H9 (cell line): ENCODE data around the gene ZNF683. TPM values are rescaled to one million over a fixed set of nuclear protein-coding genes. Genes with fewer than 3 reads are reported as not detected.
A peak's percentile ranks its signal among the peaks of the same experiment; 100 is the strongest.

ENCODE experiments used
- DNase-seq: peaks from one replicate; pipeline ENCODE4 v3.0.0-alpha.2; 2017
- H2AFZ ChIP-seq: one replicate; pipeline ENCODE4 v1.6.1; 2013; ENCODE audit warnings: mild to moderate bottlenecking, low read length, control low read depth, moderate library complexity
- H2AK5ac ChIP-seq: 2 replicates; pipeline ENCODE4 v1.6.1; 2013; ENCODE audit warnings: low read length, control low read depth, mixed read lengths; ENCODE audit not compliant: insufficient read length
- H2BK120ac ChIP-seq: one replicate; pipeline ENCODE4 v1.6.1; 2013; ENCODE audit warnings: low read depth, mild to moderate bottlenecking, low read length, control low read depth, inconsistent platforms; ENCODE audit not compliant: poor library complexity, severe bottlenecking
- H2BK12ac ChIP-seq: 2 replicates; pipeline ENCODE4 v1.6.1; 2013; ENCODE audit warnings: low read length, control low read depth, mixed read lengths, low read depth; ENCODE audit not compliant: insufficient read length
- H2BK15ac ChIP-seq: 2 replicates; pipeline ENCODE4 v1.6.1; 2013; ENCODE audit warnings: low read depth, low read length, control low read depth
- H2BK20ac ChIP-seq: one replicate; pipeline ENCODE4 v1.6.1; 2013; ENCODE audit warnings: low read depth, mild to moderate bottlenecking, low read length, control low read depth, inconsistent platforms; ENCODE audit not compliant: poor library complexity, severe bottlenecking
- H2BK5ac ChIP-seq: 2 replicates; pipeline ENCODE4 v1.6.1; 2013; ENCODE audit warnings: low read length, control low read depth, mixed read lengths; ENCODE audit not compliant: insufficient read length
- H3K14ac ChIP-seq: 2 replicates; pipeline ENCODE4 v1.6.1; 2013; ENCODE audit warnings: low read length, control low read depth; ENCODE audit not compliant: insufficient read depth
- H3K18ac ChIP-seq: 2 replicates; pipeline ENCODE4 v1.6.1; 2013; ENCODE audit warnings: low read depth, mild to moderate bottlenecking, mixed read lengths, low read length, control low read depth; ENCODE audit not compliant: insufficient read length
- H3K23ac ChIP-seq: 2 replicates; pipeline ENCODE4 v1.6.1; 2013; ENCODE audit warnings: low read length, control low read depth, mixed read lengths, low read depth; ENCODE audit not compliant: insufficient read length
- H3K23me2 ChIP-seq: 2 replicates; pipeline ENCODE4 v1.6.1; 2013; ENCODE audit warnings: low read depth, mild to moderate bottlenecking, mixed read lengths, low read length, control low read depth; ENCODE audit not compliant: insufficient read length, poor library complexity, severe bottlenecking
- H3K27ac ChIP-seq: 2 replicates; pipeline ENCODE4 v1.5.1; 2013; ENCODE audit warnings: low read length, control low read depth, mixed read lengths, low read depth; ENCODE audit not compliant: insufficient read length
- H3K27me3 ChIP-seq: 2 replicates; pipeline ENCODE4 v1.6.1; 2013; ENCODE audit warnings: low read length, control low read depth, inconsistent platforms; ENCODE audit not compliant: insufficient read depth
- H3K4ac ChIP-seq: 2 replicates; pipeline ENCODE4 v1.6.1; 2013; ENCODE audit warnings: low read depth, mild to moderate bottlenecking, control low read depth, inconsistent platforms, low read length, moderate library complexity
- H3K4me1 ChIP-seq: 2 replicates; pipeline ENCODE4 v1.6.1; 2013; ENCODE audit warnings: low read length, control low read depth, inconsistent platforms; ENCODE audit not compliant: insufficient read depth
- H3K4me2 ChIP-seq: 2 replicates; pipeline ENCODE4 v1.6.1; 2013; ENCODE audit warnings: low read length, control low read depth, mixed read lengths; ENCODE audit not compliant: insufficient read length, insufficient read depth
- H3K56ac ChIP-seq: 2 replicates; pipeline ENCODE4 v1.6.1; 2013; ENCODE audit warnings: low read depth, mild to moderate bottlenecking, mixed read lengths, low read length, control low read depth; ENCODE audit not compliant: insufficient read length
- H3K79me1 ChIP-seq: 2 replicates; pipeline ENCODE4 v1.6.1; 2013; ENCODE audit warnings: low read depth, mild to moderate bottlenecking, moderate library complexity, low read length, control low read depth, inconsistent platforms; ENCODE audit not compliant: insufficient read depth, poor library complexity, severe bottlenecking
- H3K79me2 ChIP-seq: 2 replicates; pipeline ENCODE4 v1.6.1; 2013; ENCODE audit warnings: low read length, control low read depth, inconsistent platforms; ENCODE audit not compliant: insufficient read depth
- H3K9ac ChIP-seq: 2 replicates; pipeline ENCODE4 v1.6.1; 2013; ENCODE audit warnings: low read length, control low read depth, mixed read lengths; ENCODE audit not compliant: insufficient read length; ENCODE audit errors: extremely low read depth
- H3K9me3 ChIP-seq: one replicate; pipeline ENCODE4 v1.6.1; 2013; ENCODE audit warnings: low read depth, low read length, inconsistent platforms; ENCODE audit not compliant: control insufficient read depth
- H3T11ph ChIP-seq: one replicate; pipeline ENCODE4 v1.6.1; 2013; ENCODE audit warnings: mild to moderate bottlenecking, low read length, control low read depth, inconsistent platforms
- H4K20me1 ChIP-seq: one replicate; pipeline ENCODE4 v1.6.1; 2013; ENCODE audit not compliant: control insufficient read depth, insufficient read length, insufficient read depth
- H4K5ac ChIP-seq: 2 replicates; pipeline ENCODE4 v1.6.1; 2013; ENCODE audit warnings: low read depth, mild to moderate bottlenecking, mixed read lengths, low read length, control low read depth; ENCODE audit not compliant: insufficient read length
- H4K8ac ChIP-seq: replicated peaks from 2 replicates; pipeline ENCODE4 v1.6.1; 2013; ENCODE audit warnings: low read length, control low read depth, mixed read lengths, low read depth; ENCODE audit not compliant: insufficient read length
- H4K91ac ChIP-seq: 2 replicates; pipeline ENCODE4 v1.6.1; 2013; ENCODE audit warnings: low read depth, mild to moderate bottlenecking, moderate library complexity, mixed read lengths, low read length, control low read depth; ENCODE audit not compliant: insufficient read length
- H3K27ac Mint-ChIP-seq, 3 experiments: 2 replicates in 2 of 3; 3 replicates in 1 of 3; pipeline ENCODE4 v1.8.0; 2020 to 2021; ENCODE audit warnings: mixed read lengths in 3 of 3, mild to moderate bottlenecking in 1 of 3, moderate library complexity in 1 of 3
- H3K27me3 Mint-ChIP-seq: 2 replicates; pipeline ENCODE4 v1.8.0; 2021; ENCODE audit warnings: low read depth, mild to moderate bottlenecking, moderate library complexity, mixed read lengths
- H3K36me3 Mint-ChIP-seq, 3 experiments: 2 replicates in 2 of 3; 3 replicates in 1 of 3; pipeline ENCODE4 v1.8.0; 2020 to 2021; ENCODE audit warnings: low read depth in 3 of 3, mixed read lengths in 3 of 3; ENCODE audit not compliant: insufficient read depth in 1 of 3
- H3K4me1 Mint-ChIP-seq, 2 experiments: 2 replicates each; pipeline ENCODE4 v1.8.0; 2020; ENCODE audit warnings: mixed read lengths in 2 of 2
- H3K4me3 Mint-ChIP-seq, 2 experiments: 2 replicates in 1 of 2; 3 replicates in 1 of 2; pipeline ENCODE4 v1.8.0; 2020 to 2021; ENCODE audit warnings: mild to moderate bottlenecking in 2 of 2, mixed read lengths in 2 of 2, moderate library complexity in 1 of 2
- H3K9me3 Mint-ChIP-seq, 2 experiments: 2 replicates in 1 of 2; 3 replicates in 1 of 2; pipeline ENCODE4 v1.8.0; 2020; ENCODE audit warnings: mild to moderate bottlenecking in 2 of 2, mixed read lengths in 2 of 2, moderate library complexity in 1 of 2
- CTCF ChIP-seq: fragments of 200-600 bp; sonication (generic); conservative IDR thresholded peaks from 3 replicates; pipeline ENCODE4 v1.8.0; 2021; ENCODE audit warnings: antibody characterized with exemption, mild to moderate bottlenecking
- WGBS: extraction: QIAGEN DNeasy Blood & Tissue Kit; methylation state at CpG from one replicate; pipeline ENCODE4 v1.1.7; 2013; ENCODE audit warnings: missing lambda C conversion rate, low lambda C conversion rate, mixed read lengths; ENCODE audit not compliant: insufficient read length; ENCODE audit errors: extremely low coverage; 5-methylcytosine and 5-hydroxymethylcytosine counted together
- total RNA-seq: library from RNA; stranded (reverse); gene quantifications from 2 replicates; pipeline ENCODE4 v1.2.1, GENCODE V29; 2021

The ZNF683 gene
- total RNA-seq, 1 experiment from 2014 or later = not detected

GRCh38 chr1:26419494-26419893 is 46.9 kb upstream of the ZNF683 start:
- Histone ChIP-seq H3K14ac (no peak overlapping the region), H3K56ac (no peak overlapping the region), H3K18ac (no peak overlapping the region), H2BK20ac (no peak overlapping the region), H3K23ac (no peak overlapping the region), H3K4me2 (peak overlapping the region; percentile 56), H4K5ac (no peak overlapping the region), H3K4ac (no peak overlapping the region), H3K9ac (peak overlapping the region; percentile 2), H3K23me2 (peaks cover 3% of the 10 kb centered on the region), H4K20me1 (no peaks in the 10 kb centered on the region), H2AFZ (no peak overlapping the region), H3K79me1 (peaks cover 9% of the 10 kb centered on the region), H2BK5ac (peak overlapping the region; percentile 0), H2BK12ac (peak overlapping the region; percentile 99), H4K8ac (no peak overlapping the region), H2AK5ac (no peak overlapping the region), H2BK15ac (no peak overlapping the region), H3K4me1 (peaks cover 18% of the 10 kb centered on the region), H3K9me3 (no peaks in the 10 kb centered on the region), H3K79me2 (peaks cover 30% of the 10 kb centered on the region), H3K27ac (peak overlapping the region; percentile 44), H3K27me3 (no peaks in the 10 kb centered on the region), H4K91ac (no peak overlapping the region), H3T11ph (no peak overlapping the region), H2BK120ac (no peak overlapping the region)
- DNase-seq = no peak
- no CpG with 5 or more reads among the region's 2 CpGs for WGBS
- Mint-ChIP-seq H3K4me3 (peak overlapping the region; percentile 49 to 71), H3K27ac (peak overlapping the region; percentile 95 to 100 (median 99)), H3K36me3 (peaks cover 32 to 80% (median 58%) of the 10 kb centered on the region in 3 experiments), H3K4me1 (peaks cover 72 to 79% of the 10 kb centered on the region in 2 experiments), H3K27me3 (no peaks in the 10 kb centered on the region), H3K9me3 (no peaks in the 10 kb centered on the region)
- TF ChIP-seq CTCF = no peak
